Stimulated activated CD4-positive, alpha-beta T cell treated with anti-CD3 and anti-CD28 coated beads, Interleukin-15, amount 100 ng/mL, for 24 hours (primary cell): ENCODE results near the gene NFKBIE.

Experiments
- DNase-seq: peaks from one replicate; pipeline ENCODE4 v3.0.0-alpha.2; 2020

Gene NFKBIE

DNA sequence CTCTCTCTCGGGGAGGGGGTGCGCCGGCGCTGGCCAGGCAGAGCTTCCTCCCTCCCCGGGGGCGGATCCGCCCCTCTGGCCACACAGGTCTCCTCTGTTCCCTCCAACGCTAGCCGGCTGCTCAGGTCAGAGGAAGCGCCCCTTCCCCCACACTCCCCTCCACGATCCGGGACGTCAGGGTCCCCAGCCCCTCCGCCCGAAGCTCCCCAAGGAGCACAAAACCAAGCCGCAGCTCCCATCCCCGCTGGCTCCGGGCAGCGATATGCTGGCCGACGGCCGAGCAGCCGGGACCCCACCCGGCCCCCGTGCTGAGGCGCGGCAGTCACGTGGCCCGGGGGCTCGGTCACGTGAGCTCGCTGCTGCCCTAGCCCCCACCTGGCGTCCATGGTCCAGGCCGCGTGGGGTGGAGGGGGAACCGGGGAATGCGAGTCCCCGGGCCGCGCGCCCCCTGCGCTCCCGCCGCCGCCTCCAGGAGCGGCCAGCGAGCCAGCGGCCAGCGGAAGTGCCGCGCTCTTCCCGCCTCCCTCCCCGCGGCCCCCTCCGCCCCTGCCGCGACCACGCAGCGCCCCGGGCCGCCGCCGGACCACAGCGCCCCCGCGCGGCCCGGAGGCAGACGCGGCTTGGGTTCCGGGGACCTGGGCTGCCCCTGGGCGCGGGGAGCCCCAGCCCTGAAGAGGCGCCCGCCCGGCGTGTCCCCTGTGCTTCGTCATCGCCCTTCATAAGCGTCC, 8.2 kb downstream of the NFKBIE start, which contains the start of gene SLC35B2:
Gene SLC35B2, minus strand, starts transcription at position 504 of the 728 bp plus-strand sequence. Its CDS starts 118 bp downstream, at position 386.
- peak; percentile 80 for DNase-seq

DNA sequence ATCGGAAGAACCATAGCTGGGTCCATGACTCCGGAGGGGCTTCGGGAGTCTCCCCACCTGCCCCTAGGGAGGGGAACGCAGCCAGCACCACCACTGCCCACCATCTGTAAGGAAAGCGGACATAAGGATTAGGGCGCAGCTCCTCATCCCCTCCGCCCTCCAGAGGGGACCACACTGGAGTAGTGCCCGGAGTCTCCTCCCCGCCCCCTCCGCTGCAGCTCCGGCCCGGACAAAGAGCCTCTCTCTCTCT, 8.7 kb downstream of the NFKBIE start:
- no peak for DNase-seq

DNA sequence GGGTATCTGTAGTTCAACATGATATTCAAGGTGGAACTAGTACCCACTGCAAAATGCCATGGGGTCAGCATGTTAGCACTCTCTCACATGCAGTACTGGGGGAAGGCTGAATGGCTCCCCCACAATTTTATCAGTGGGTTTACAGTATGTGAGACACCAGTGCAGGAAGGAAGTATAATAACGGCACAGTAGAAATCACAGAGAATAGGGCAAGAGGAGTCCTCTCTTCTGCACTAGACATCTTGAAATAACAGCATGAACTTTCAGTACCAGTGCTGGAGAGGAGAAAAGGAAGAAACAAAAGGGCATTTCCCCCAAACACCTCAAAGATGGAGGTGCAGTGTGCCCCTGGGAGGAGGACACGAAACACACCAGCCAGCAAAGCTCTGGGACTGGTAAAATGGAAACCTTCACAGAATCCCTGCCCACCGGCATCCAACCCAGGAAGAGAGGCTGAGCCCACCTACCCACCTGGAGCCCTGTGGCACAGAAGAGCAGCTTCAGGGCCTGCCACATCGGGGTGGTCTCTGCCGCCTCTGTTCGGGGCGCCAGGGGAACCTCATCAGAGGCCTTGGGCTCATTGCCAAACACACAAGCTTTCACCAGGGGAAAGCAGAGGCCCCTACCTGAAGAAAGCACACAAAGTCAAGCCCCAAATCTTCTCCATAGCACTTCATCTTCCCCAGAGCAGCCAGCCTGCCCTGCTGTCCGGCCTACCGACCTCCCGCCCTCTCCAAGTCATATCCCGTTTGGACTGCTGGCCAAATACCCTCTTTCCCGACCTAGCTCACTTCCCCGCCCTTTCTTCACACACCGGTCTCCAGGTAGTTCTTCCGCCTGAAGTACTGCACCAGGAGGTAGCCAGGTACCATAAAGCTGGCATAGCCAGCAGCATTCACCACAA, 9.2 kb downstream of the NFKBIE start:
- peak; percentile 52 for DNase-seq

DNA sequence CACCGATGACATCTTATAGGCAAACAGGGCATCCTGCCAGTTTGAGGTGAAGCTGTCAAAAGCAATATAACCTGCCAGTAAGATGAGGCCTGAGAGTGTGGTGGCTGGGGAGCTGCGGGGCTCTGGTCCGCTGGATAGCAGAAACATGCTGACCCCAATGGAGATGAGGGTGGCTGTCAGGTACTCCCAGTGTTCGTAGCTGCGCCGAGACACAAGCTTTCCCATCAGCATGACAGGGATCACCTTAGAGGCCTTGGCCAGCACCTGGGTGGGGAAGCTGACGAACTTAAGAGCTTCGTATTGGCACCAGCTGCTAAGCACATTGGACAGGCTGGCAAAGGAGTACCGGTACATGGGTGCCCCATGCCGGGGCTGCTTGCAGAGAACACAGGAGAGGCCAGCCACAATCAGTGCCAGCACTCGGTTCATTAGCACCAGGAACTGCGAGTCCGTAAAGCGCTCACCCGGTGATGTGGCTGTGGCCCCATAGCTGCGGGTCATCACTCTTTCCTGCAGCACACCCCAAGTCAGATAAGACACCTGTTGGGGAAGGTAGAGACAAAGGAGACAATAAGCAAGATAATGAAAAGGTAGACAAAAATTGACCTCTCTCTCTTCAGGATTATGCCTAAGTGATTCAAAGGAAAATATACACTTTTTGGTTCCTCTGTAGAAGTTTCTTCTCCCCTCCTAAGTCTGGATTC, 10.1 kb downstream of the NFKBIE start:
- peak; percentile 65 for DNase-seq

DNA sequence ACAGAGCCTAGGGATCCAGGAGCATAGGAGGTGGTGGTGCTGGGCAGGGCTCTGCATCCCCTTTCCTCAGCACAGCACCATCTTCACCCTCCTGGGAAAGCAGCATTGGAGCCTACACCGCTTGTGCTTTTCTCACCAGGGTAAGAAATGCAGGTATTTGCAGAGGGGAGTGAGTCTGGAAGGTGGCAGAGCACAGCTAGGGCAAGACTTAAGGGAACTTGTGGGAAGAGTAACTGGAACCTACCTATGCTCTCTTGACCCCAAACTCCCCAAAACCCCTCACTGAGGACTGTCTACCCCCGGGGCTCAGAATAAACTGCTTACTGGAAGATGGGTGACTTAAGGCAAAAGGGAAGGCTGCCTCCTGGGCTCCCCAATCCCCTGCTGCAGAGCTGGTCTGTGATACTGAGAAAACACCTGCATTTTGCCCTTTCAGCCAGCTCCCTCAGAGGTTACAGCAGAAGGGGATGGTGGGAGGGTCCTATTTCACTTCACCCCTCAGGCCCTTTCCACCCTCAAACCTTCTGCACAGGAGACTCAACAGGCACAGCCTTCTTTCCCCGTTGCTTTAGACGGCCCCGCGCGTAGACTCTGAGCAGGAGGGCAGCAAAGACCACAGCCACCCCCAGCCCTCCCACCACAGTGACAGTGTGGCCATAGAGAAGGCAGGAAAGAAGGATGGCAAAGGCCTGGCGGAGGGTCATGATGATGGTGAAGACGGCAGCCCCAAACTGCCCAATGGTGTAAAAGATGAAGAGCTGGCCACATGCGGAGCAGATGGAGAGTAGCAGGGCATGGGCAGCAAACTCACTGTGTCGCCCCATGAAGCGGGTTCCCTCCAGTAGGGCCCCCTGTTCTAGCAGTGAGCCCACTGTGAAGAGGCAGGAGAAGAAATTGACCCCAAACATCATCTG, 10.9 kb downstream of the NFKBIE start:
- DNase-seq = peak; percentile 59

DNA sequence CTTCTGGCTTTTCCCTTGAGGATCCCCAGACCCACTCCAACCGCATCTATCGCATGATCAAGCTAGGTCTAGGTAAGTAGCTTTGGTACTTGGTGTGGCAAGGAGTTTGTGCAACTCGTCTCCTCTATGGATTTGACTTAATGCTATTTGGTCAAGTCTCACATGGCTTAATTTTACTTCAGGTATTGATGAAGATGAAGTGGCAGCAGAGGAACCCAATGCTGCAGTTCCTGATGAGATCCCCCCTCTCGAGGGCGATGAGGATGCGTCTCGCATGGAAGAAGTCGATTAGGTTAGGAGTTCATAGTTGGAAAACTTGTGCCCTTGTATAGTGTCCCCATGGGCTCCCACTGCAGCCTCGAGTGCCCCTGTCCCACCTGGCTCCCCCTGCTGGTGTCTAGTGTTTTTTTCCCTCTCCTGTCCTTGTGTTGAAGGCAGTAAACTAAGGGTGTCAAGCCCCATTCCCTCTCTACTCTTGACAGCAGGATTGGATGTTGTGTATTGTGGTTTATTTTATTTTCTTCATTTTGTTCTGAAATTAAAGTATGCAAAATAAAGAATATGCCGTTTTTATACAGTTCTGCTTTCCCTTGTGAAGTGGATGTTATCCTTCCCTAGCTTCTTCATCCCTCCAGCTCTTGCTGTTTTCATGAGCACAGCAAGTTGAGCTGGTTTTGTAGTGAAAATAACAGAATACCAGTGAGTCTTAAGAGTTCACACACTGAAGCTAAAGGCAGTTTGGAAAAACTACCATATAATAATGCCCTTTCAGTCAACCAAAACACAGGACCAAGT, 11.8 kb downstream of the NFKBIE start:
- DNase-seq = peak; percentile 73

DNA sequence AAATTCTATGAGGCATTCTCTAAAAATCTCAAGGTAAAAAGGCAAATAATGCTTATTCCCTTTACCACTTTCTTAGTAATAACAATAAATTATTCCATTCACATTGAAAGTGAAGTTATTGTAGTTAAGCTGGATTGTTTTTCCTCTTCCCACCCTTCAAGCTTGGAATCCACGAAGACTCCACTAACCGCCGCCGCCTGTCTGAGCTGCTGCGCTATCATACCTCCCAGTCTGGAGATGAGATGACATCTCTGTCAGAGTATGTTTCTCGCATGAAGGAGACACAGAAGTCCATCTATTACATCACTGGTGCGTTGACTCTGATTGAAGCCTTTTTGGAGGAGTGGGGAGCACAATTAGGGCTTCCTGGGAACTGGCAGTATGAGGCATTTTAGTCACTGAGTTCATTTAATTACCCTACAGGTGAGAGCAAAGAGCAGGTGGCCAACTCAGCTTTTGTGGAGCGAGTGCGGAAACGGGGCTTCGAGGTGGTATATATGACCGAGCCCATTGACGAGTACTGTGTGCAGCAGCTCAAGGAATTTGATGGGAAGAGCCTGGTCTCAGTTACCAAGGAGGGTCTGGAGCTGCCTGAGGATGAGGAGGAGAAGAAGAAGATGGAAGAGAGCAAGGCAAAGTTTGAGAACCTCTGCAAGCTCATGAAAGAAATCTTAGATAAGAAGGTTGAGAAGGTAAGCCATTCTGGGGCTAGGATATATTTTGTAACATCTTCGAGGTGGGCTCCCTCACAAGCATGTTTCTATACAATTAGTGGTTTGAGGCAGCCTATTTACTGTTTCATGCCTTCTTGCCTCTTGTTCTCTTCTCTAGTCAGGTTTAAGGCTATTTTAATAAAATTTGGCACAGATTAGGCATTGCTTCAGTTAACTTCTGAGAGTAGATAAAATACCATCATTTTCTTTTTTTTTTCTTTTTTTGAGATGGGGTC, 13.5 kb downstream of the NFKBIE start:
- DNase-seq = no peak

DNA sequence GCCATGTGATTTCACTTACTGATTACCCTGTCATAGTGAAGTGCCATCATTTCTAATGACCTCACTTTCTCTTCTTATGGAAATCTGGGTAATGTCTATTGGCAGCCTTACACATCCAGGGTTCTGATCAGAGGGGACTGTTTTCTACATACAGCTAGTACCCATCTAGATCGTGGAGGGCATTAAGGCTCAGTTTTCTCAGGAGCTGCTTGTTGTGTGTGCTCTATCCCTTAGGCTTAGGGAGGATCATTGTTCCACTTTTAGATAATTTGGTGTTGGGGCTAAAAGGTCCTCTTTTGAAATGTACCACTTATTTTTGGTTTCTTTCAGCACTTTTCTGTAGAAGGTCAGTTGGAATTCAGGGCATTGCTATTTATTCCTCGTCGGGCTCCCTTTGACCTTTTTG, 14.6 kb downstream of the NFKBIE start:
- no peak for DNase-seq

DNA sequence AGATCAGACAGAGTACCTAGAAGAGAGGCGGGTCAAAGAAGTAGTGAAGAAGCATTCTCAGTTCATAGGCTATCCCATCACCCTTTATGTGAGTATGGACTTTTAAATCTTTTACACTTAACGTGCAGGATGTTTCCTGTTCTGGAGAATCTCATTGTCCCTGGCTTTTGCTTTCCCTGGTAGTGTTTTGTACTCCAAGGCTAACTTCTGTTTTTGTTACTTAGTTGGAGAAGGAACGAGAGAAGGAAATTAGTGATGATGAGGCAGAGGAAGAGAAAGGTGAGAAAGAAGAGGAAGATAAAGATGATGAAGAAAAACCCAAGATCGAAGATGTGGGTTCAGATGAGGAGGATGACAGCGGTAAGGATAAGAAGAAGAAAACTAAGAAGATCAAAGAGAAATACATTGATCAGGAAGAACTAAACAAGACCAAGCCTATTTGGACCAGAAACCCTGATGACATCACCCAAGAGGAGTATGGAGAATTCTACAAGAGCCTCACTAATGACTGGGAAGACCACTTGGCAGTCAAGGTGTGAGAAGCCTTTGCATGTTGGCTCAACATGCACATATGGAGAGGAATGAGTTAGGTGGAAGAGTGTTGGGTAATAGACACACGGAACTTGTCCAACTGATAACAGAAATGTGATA, 15.2 kb downstream of the NFKBIE start:
- DNase-seq = no peak

DNA sequence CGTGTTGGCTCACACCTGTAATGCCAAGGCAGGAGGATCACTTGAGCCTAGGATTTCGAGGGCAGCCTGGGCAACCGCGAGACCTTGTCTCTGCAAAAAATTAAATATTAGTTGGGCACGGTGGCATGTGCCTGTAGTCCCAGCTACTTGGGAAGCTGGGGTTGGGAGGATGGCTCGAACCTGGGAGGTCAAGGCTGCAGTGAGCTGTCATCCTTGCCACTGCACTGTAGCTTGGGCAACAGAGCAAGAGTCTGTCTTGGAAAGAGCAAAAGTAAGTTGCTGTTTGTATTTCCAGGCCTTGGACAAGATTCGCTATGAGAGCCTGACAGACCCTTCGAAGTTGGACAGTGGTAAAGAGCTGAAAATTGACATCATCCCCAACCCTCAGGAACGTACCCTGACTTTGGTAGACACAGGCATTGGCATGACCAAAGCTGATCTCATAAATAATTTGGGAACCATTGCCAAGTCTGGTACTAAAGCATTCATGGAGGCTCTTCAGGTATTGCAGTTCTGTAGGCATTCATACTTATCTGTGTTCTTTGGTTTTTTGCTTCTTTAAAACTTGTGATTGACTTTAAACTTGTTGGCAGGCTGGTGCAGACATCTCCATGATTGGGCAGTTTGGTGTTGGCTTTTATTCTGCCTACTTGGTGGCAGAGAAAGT, 16.1 kb downstream of the NFKBIE start:
- DNase-seq = no peak

DNA sequence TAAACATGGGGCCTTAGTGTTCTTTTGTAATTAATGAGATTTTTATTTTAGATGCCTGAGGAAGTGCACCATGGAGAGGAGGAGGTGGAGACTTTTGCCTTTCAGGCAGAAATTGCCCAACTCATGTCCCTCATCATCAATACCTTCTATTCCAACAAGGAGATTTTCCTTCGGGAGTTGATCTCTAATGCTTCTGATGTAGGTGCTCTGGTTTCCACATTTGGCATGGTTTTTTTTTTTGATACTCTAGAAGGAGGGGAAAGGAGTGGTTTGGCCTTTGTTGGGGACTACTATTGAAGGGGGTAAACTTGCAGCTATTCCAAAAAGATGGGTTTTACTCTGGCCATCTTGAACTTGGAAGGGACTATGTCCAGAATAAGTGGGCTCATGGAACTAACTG, 16.8 kb downstream of the NFKBIE start:
- DNase-seq = no peak

DNA sequence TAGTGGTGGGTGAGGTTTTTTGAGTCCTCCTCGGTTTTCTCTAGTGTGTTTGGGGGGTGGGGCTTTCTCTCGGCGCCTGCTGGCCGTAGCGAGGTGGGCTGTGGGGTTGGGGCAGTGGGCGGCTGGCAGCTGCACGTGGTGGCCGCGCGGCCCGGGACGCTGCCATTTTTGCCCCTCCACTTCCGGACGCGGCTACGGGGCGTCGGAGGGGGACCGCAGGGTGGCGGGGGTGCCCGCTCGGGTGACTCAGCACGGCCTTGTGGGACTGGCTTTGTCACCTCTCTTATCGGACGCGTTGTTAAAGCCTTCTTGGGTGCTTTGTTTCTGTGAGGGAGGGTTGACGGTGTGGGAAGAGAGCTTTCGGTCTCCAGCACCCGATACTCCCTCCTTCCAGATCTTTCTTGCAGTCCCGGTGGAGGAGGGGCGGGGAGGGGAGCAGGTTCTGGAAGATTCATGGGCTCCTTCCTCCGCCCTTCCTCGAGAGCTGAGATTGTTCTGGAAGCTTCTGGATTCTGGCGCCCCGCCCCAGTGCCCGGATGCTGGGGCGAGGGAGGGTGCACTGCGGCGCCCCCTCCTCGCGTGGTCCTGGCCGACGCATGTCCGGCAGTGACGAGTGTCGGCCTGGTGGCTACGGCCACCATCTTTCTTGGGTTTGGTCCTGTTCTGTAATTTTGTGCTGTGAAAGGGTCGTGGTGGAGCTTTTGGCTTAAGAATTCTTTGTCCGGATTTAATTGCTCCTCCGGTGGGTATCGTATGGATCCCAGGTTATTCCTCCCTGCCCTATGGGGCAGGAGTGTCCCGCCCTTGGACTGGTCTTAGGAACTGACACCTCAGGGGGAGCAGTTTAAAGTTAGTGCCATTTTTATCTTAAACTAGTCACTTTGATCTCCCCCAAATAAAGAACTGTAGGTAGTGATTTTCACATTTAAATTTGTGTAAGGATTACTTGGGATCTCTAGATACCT, 17.7 kb downstream of the NFKBIE start:
- peak; percentile 88 for DNase-seq

DNA sequence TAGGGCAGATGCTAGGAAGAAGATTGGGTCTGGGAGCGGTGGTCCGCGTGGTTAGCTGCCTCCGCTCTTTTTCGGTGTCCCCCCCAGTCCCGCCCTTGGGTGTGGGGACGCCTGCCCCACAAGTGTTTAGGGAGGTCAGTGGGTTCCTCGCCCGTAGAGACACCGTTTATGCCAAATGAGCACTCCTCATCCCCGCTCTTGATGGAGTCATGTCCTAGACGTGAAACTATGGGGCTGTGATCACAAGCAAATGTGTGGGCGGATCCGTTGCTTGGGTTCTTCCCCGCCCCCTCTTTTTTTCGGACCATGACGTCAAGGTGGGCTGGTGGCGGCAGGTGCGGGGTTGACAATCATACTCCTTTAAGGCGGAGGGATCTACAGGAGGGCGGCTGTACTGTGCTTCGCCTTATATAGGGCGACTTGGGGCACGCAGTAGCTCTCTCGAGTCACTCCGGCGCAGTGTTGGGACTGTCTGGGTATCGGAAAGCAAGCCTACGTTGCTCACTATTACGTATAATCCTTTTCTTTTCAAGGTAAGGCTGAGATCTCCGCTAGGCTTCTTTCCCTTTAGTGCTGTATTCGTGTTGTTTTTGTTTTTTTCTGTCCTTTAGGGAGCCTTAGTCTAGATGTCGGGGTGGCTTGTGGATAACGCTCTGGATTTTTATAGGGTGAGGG, 18.6 kb downstream of the NFKBIE start, which contains the start of gene HSP90AB1:
Gene HSP90AB1, plus strand, starts transcription at position 439 of the 675 bp plus-strand sequence. CDS start 1,529 bp downstream, outside the sequence.
- peak; percentile 96 for DNase-seq

DNA sequence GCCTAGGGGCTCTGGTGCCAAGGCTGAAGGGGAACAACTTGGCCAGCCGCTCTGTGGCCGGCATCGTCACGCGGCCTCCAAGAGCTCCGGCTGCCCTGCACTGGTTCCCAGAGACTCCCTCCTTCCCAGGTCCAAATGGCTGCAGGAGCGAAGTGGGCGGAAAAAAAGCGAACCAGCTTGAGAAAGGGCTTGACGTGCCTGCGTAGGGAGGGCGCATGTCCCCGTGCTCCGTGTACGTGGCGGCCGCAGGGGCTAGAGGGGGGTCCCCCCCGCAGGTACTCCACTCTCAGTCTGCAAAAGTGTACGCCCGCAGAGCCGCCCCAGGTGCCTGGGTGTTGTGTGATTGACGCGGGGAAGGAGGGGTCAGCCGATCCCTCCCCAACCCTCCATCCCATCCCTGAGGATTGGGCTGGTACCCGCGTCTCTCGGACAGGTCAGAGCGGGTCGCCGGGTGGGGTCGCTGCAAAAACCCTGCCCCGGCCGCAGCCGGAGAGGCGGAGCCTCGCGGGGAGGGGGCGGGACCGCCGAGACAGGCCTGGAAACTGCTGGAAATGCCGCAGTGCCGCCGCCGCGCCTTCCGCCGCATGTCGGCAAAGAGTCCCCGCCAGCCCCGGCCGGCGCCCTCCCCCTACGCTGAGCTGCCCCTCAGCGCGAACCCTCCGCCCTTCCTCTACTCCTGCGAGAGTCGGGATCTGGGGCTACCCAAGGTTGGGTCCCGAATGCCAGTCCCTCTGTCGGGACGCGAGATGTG, 19.3 kb downstream of the NFKBIE start:
- DNase-seq = peak; percentile 93

DNA sequence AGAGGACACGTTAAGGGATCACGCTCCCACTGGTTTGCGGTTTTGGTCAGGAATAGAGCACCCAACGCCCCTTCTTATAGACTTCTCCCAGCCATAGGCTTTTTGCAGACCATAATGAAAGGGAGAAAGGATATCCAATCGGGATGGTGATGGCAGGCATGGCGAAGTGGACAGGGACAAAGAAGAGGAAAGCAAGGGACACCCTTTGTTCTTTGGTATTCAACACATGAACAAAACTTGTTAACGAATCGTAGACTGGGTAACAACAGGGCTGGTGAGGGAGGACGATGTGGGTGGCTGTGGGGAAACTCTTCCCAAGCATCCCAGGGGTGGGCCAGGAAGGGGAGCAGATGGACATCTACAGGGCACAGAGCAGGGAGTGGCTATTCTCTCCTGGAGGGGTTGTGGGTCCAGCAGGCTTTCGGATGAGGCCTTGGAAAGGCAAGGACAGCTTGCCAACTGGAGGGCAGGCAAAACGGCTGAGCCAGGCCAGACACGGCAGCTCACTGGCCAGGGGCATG, 19.9 kb downstream of the NFKBIE start:
- no peak for DNase-seq

DNA sequence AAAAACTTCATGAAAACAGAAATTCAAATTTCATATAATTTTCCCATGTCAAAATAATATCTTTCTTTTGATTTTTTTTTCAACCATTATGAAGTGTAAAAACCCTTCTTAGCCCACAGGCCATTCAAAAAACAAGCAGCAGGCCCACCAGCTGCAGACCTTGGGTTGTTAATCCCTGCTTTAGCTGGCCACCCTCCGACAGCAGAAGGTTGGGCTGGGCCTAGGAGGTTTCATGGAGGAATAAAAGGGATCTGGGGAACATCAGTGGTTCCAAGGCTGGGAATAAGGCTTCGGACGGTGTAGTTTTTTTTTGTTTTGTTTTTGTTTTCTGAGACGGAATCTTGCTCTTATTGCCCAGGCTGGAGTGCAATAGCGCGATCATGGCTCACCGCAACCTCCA, 22.0 kb downstream of the NFKBIE start:
- DNase-seq = no peak
